Liver (tissue), 3 donors: ENCODE measurements around the gene PRIMA1.

Source experiments
- EGR1 ChIP-seq, 2 donors: IDR thresholded peaks; 2 replicates each; pipeline ENCODE4 v1.6.1; 2016 to 2018; ENCODE audit warnings: antibody characterized with exemption in 2 of 2, low read depth in 2 of 2
- GABPA ChIP-seq, 2 donors: IDR thresholded peaks in 1 of 2; conservative IDR thresholded peaks in 1 of 2; 2 replicates each; pipeline ENCODE4 v1.6.1; 2016; ENCODE audit warnings: antibody characterized with exemption in 2 of 2, mild to moderate bottlenecking in 1 of 2, moderate library complexity in 1 of 2
- TF ChIP-seq, protein P1 (sequence below): fragments of 150-350 bp; IDR thresholded peaks from 2 replicates; pipeline ENCODE4 v1.5.1; 2017; ENCODE audit warnings: improper control_type of control experiment, low read depth, low read length; ENCODE audit not compliant: missing input control
- donor health status: healthy.
- donor health status: healthy.

DNA sequence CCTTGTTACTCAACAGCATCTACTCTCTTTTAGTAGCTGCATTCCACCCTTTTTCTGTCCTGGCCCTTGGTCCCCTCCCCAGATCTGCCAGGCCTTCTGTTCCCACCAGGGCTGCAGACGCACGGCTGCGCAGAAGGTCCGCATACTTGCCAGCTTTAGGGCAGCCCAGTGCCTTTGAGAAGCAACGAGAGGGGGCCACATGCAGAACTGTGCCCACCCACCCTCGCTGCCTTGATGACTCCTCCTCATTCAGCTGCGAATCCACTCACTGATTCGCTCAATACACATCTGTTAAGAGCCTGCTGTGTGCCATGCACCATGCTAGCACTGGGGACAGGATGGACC, 39.2 kb downstream of the PRIMA1 start:
- TF ChIP-seq GABPA (IDR thresholded peaks at IDR 0.05 in 1 of 2, conservative IDR thresholded peaks at IDR 0.05 in 1 of 2) (no peak), EGR1 (IDR thresholded peaks at IDR 0.05; ENCODE audit: low read depth in 2 of 2) (no peak)
- TF ChIP-seq, protein P1, sequence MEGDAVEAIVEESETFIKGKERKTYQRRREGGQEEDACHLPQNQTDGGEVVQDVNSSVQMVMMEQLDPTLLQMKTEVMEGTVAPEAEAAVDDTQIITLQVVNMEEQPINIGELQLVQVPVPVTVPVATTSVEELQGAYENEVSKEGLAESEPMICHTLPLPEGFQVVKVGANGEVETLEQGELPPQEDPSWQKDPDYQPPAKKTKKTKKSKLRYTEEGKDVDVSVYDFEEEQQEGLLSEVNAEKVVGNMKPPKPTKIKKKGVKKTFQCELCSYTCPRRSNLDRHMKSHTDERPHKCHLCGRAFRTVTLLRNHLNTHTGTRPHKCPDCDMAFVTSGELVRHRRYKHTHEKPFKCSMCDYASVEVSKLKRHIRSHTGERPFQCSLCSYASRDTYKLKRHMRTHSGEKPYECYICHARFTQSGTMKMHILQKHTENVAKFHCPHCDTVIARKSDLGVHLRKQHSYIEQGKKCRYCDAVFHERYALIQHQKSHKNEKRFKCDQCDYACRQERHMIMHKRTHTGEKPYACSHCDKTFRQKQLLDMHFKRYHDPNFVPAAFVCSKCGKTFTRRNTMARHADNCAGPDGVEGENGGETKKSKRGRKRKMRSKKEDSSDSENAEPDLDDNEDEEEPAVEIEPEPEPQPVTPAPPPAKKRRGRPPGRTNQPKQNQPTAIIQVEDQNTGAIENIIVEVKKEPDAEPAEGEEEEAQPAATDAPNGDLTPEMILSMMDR, result no peak
